Measurements from ENCODE around the gene SPATA16.
"Not testable (repeated sequence)": the region's sequence is repeated elsewhere in the genome, so short reads cannot be mapped to it uniquely, and the experiment has no call there.

SPATA16 gene

DNA sequence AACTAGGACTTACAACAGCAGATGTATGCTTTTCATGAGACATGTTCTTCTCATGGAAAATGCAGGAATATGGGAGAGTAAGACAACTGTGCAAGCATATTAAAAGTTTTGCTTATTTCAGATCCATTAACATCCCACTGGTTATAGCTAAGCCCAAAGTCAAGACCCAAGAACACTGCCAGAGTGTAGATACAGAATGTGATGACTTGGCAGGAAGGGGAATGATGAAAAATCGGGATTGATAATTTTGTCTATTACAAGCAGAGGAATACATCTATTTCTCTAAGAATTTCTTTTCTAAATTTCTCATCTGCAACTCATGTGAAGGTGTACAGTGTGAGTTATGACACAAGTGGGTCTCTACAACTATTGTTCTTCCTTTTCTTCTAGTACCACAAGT lies 76.4 kb downstream of the SPATA16 start:
- DNase-seq (ENCODE audit: low read depth): no peak

DNA sequence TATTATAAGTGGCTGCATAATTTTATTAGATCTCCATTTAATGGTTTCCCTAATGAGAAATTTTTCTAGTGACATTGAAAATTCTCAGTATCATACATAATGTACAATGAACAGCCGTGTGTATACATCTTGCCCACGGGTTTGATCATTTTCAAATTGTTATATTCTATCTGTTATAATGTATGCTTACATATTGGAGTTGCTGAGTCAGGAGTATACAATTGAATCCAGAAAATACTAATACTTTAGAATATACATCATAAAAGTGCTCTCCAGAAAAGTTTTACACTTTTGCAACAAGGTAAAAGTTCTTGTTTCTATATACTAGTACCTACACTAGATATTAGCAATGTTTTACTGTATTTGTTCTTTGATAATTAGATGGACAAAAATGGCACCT lies 82.8 kb downstream of the SPATA16 start:
- DNase-seq (ENCODE audit: low read depth): no peak

DNA sequence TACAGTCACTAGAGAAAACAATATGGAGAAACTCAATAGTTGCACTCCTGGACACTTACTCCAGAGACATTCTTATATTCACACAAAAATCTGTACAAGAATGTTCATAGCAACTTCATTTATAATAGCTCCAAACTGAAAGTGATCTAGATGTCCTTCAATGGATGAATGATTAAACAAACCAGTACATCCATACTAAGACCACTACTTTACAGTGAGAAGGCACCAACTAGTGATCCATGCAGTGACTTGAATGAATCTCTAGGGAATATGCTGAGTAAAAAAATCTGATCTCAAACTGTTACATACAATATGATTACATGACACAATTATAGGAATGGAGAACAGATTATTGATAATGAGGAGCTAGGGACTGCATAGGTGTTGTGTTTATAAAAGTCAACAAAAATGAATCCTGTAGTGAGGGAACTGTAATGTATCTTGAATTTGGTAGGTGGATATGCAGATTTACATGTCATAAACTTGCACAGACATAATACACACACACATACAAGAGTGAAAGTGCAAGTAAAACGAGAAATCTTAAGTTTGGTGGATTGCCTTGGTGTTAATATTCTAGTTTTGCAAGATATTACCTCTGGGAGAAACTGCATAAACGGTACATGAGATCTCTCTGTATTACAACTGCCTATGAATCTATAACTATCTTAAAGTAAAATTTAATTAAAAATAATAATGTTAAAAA lies 85.7 kb downstream of the SPATA16 start:
- no peak for DNase-seq (ENCODE audit: low read depth)

DNA sequence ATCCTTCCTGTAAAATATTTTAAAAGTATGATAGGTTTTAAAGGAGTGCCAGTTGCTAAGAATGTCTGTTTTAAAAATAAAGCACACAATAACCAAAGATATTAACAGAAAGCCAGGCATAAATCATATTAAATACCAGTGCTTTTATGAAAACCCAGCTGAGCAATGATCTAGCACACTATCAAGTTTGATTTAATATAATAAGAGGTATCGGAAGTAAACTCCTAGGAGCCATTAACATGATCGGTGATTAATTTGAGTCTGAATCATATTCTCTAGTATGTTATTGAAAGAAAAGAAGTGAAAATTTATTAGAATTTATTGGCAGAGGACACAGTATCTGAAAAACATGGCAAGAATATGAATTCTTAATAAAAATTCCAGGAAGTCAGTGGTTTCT lies 91.7 kb downstream of the SPATA16 start:
- no peak for DNase-seq (ENCODE audit: low read depth)

DNA sequence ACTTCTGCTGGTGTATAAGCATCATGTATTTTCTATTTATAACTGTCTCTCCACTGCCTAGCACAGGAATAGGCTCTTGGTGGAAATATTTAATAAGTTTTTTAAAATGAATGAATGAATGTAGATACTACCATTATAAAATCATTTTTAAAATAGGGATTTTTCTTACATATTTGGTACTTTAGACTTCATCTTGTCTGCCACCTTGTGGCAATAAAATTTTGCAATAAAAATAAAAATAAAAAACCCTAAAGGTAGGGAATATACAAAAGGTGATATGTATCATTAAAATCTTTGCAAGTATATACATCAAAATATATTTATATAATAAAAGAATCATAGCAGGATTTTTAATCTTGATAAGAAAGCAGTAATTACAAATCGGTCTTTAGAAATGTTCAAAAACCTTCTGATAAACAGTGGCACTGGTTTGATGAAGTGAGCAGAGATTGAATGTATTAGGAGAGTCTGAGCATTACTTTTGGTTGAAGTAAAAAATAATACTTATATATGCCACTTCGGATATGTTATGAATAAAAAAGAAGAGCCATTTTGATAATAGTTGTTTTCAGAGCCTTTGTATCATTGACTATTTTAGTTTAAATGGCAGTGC lies 95.2 kb downstream of the SPATA16 start:
- no peak for DNase-seq (ENCODE audit: low read depth)

DNA sequence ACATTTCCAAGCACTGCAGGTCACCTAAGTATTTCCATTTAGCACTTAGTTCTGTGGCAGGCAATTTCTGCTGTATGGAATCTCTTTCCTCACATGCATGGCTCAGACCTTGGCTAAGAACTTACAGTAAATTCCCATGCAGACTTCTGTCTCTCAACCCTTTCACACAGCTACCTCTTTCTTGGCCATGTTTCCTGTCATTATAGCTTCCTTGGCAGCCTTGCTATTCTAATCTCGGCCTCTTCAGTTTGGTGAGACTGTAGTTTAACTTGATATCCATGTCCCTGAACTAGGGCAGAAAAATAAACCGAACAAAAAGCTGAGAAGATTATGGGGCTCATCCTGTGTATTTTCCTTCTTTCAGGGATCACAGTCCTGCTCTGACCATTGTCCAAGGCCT lies 96.0 kb downstream of the SPATA16 start:
- no peak for DNase-seq (ENCODE audit: low read depth)

DNA sequence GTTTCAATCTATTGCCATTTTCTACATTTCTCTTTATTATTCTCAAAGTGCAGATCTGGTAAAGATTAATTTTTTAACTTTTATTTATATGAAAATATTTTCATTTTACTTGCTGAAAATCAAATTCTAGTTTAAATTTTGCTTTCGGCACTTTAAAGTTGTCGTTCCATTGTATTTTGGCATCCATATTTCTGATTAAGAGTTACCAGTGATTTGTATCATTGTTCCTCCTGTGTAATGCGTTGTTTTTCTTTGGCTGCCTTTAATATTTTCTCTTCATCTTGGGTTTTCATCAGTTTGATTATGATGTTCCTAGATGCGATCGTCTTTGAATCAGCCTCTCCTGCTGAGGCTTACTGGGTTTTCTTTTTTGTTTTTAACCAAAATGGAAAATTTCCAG lies 97.3 kb downstream of the SPATA16 start:
- DNase-seq (ENCODE audit: low read depth): no peak

DNA sequence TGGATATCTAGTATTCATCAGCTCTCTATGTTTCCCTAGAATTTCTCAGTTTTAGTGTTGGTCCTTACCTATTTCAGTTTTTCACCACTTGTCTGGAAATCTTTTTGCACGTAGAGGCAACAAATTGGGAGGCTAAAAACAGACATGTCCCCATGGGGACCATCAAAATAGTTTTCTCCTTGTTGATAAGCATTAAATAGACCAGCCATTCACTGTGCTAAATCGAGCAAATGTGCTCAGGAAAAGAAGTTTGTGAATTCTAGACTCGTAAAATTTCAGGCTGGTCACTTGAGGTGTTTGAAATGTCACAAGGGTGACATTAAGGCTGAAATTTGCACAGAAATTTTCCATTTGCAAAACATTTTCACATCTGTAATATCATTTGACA lies 102.6 kb downstream of the SPATA16 start:
- DNase-seq (ENCODE audit: low read depth): no peak

DNA sequence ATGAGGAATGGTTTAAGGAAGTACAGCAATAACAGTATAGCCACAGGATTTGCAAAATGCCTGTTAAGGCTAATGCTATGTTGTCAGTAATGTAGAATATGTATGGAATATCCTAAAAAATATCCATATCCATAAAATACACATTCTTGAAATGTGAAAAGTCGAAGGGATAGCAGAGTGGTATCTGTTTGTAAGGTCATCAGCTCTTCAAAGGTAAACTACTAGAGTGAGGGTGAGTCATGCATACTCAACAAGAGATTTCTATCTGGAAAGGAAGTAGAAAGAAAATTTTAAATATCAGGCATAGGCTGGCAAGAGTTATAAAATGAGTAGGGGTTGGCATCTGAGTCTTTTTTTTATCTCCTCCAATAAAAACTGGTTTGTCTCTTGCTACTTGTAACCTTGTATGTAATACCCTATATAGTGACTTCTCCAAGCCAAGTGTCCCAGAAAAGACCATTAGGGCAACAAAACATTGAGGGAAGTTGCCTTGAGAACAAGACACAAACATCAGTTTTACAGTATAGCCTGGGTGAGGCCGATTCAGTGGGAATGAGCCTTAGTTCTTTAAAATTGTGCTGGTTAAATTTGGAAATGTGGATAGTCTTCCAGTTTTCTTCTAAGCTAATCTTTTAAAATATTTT lies 103.1 kb downstream of the SPATA16 start:
- no peak for DNase-seq (ENCODE audit: low read depth)

DNA sequence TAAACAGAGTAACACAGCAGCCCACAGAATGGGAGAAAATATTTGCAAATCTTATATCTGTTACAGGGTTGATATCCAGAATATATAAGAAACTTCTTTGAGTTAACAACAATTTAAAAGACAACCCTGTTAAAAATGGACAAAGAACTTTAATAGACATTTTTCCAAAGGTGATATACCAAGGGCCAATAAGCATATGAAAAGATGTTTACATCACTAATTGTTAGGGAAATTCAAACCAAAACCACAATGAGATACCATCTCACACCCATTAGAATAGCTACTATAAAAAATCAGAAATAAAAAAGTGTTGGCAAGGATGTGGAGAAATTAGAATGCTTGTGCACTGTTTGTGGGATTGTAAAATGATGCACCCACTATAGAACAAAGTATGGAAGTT lies 110.8 kb downstream of the SPATA16 start:
- DNase-seq (ENCODE audit: low read depth): no peak

DNA sequence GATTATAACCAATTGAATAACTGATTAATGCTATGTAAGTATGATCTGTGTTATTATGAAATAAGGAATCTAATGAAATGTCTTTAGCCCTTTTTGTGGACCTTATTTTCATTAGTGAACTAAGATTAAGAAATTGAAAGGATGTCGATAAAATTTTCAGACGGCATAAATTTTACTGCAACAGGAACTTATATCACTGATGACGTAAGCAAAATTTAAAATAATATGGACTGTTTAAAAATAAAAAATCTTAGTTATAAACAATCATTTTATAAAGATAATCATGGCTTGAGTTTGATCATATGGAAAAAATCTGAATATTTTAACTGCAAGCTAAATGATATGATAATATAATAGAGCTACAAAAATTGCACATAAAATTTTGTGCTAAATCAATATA lies 112.7 kb downstream of the SPATA16 start:
- no peak for DNase-seq (ENCODE audit: low read depth)

DNA sequence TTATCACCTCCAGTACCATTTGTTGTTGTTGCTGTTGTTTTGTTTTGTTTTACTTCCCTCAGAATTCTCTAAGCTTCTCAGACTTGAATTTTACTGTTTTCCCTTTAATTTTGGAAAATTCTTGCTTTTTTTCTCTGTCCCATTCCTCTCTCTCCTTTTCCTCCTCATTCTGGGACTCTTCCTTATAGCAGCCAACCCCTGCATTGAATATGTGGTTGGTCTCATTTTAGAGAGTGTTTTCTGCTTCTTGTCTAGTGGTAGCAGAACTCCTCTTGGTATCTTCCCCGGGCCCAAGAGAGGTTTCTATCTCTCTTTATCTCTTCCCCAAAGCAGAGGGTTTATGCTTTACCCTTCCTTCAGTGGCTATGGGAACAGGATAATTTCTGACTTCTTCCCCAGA lies 113.6 kb downstream of the SPATA16 start:
- DNase-seq (ENCODE audit: low read depth): no peak

DNA sequence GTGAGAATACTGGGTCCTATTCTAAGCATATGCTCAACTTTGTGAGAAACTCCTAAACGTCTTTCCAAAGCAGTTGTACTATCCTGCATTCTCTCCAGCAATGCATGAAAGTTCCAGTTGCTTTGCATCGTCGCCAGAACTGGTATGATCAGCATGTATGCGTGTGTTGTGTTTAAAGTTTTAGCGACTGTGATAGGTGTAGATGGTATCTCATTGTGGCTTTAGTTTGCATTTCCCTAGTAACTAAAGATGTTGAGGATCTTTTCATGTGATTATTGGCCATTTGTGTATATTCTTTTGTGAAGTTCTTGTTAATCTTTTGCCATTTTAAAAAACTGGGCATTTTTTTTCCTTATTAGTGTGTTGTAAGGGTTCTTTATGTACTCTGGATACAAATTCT lies 115.1 kb downstream of the SPATA16 start:
- DNase-seq (ENCODE audit: low read depth): no peak

DNA sequence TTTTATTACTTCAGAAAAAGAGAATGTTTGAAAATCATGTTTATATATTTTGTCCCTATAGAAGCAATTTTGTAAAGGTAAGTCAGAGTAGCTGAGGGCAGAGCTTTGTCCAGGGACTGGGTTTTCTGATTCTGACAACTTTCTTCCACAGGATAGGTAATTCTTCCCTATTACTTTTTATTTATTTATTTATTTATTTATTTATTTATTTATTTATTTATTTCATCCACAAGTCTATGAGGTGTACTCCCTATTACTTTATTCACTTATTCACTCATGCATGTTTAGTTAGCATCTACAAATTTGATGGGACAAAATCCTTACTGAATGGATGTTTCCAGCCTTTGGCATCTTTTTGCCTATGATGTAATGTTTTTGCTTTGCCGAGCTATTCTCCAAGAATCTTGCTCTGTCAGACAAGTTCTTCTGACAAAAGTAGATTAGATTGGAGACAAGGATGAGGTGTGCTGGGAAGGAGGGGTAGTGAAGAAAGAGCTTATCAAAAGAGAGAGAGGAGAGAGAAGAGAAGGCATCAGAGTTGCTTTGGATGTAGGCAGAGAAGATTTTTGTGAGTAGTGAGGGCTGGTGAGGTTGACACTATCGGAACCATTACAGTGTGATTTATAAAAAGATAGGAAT lies 119.4 kb downstream of the SPATA16 start:
- no peak for DNase-seq (ENCODE audit: low read depth)

DNA sequence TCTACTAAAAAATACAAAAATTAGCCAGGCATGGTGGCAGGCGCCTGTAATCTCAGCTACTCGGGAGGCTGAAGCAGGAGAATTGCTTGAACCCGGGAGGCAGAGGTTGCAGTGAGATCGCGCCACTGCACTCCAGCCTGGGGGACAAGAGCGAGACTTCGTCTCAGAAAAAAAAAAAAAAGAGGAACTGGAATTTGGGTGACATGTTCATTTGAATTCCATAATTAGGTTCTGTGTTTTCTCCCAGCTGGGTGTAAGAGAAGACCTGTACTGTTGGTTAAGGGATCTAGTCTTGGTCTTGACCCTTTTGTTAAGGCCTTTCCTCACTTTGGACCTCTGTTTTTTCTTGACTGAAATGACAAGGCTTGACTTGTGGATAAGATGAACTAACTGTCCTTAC lies 120.9 kb downstream of the SPATA16 start:
- not testable (repeated sequence) for DNase-seq (ENCODE audit: low read depth)

DNA sequence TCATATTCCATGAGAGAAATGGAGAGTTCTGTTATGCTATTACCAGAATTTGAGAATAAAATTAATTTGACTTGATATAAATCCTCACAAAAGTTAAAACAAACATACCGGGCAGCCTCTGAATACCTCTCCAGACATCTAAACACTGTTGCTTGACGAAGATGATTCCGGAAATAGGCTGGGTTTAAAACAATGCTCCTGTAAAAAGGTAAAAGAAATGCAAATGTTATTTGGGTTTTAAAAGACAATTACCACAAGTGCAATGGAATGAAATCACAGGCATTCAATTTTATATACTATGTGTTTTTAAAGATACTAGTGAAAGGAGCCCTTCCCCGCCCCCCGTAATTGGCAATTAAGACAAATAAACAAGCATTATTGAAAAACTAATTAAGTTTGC lies 121.7 kb downstream of the SPATA16 start:
- DNase-seq (ENCODE audit: low read depth): no peak

DNA sequence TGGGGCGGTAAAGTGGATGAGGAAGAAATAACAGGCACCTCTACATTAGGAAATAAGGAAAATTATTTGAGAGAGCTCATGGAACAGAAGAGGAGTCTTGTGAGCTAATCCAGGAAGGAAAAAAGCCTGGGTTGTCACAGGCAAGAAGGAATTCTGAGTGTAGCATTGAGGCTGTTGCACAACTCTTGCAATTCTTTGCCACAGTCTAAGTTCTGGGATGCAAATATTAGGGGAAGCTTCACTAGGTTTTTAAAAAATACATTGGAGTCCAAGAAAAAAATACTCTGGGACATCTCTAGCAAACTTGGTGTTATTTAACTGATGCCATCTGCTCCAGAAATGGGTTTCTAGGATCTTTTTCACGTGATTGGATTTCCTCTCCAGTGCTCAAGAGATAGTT lies 122.3 kb downstream of the SPATA16 start:
- no peak for DNase-seq (ENCODE audit: low read depth)

DNA sequence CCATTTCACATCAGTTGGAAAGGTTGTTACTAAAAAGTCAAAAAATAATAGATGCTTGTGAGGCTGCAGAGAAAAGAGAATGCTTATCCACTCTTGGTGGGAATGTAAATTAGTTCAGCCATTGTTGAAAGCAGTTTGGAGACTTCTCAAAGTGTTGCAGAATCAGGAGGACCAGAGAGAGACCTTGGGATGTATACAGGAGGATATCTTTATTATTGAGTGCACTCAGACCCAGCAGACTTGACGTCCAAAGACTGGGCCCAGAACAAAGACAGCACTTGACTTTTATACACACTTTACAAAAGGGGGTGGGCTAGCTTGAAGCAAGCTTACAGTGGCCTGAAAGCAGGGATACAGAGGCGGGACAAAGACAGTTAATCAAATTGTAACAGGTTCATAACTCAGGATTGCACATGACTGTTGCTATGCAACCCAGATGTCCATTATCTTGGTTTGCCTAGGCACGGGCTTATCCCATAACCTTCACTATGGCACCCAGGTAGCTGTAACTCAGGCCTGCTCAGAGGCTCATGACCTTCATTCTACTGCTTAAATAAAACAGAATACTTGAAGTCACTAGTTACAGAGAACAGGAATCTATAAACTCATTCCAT lies 127.7 kb downstream of the SPATA16 start:
- DNase-seq (ENCODE audit: low read depth): no peak

DNA sequence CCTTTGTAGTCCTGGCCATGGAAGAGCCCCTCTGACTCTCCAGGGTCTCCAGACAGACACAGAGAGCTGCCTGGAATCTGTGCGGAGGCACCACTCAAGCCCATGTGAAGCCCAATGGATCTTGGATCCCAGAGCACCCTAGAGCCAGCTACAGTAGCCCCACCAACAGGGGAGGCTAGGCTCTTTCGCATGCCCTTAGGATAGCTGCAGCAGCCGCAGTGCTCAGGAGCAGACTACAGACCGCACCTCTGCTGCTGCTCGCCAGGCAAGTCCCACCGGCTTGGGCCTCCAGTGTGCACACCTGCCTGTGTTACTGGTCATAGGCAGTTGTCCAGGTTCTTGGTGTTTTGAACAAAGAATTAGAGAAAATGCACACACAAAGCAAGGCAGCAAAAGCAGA lies 131.6 kb downstream of the SPATA16 start:
- no peak for DNase-seq (ENCODE audit: low read depth)

DNA sequence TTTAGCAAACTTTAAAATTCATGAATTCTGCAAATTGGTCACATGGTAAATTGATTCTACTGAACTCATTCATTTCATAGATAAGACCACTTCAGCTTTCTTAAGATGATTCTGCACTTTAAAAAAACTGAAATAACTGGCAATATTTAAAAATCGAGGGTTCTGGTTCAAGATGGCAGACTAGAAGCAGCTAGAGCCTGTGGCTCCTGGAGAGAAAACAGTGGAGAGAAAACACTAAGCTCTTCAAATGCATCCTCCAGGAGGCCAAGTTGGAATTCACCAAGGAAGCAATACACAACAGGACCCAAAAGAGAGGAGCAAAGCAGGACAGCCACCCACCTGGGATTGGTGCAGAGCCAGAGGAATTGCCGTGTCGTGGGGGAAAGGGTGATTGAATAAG lies 132.1 kb downstream of the SPATA16 start:
- DNase-seq (ENCODE audit: low read depth): no peak

DNA sequence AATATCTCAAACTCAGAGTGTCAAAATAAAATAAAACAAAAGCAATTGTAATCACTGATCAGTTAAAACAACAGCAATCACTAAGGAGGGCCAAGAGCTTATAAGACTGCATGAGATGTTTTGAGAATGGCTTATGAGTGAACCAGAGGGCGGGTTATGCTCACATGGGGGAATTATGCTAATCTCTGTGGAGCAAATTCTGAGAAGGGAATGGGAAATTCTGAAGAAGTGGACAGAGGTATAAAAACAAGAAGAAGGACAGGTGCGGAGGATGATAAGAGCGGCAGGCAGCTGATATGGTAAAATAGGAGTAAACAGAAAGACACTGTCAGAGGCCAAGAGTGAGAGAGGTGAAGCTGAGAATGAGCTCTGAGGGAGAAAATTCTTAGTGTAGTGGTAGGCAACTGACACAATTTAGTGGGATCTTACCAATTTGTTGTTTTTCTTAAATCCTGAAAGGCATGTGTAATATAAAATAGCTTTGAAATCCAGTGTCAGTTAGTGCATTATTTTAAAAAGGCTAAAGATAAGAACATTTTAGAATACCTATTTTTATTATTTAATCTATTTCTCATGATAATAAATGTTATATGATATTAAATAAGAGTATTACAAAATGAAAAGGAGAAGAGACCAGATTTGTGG lies 133.8 kb downstream of the SPATA16 start:
- DNase-seq (ENCODE audit: low read depth): no peak

DNA sequence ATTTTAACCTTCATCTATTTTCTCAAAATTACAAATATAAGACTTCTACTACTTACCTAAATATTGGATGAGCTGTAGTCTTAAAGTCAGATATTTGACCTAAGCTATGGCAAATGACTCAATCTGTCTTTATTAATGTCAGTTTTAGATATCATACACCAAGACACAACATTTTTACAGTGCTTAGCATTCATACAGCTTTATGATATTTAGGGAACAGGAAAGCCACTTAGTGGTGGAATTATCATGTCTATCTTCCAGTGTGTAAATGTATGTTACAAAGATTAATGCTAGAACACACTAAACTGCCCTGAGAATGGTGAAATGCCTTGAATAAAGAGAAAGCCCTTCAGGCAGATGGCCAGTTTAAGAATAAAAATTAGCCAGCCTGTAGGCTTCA lies 135.0 kb downstream of the SPATA16 start:
- DNase-seq (ENCODE audit: low read depth): no peak
